Measurements from ENCODE around the gene RETREG2.

DNA sequence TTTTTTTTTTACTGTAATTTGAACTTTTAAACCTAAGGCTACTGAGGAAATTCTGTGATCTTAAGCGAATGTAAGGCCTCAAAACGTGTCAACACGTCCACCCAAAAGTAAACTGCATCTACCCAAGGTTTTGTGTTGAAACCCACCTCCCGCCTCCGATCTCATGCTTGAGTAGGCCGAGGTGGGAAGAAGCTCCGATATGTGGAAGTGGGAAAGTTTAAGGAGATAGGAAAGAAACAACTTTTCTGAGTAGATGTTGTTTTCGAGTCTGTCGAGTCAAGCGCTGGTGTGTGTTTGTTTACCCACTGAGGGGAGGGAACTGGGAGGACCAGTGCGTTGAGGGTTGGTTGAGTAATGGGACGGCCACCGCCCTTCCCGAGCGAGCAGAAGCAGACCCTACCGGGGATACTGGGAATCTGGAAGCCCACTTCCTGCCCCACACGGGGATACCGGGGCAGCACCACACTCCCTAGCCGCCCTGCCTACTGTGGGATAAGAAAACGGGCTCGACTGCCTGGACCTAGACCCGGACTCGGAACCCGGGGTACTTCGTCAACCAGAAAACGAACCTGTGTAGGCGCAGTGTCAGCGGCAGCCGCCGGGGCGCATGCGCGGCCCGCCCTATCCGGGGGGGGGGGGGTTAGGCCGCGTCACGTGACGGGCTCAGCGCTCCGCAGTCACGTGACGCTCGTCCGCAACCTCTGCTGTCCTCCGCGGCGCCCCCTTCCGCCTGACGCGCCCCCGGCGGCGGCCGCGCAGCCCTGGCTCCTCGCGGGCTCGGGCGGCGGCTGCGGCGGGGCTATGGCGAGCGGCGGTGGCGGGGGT lies at the start of gene RETREG2:
- TF ChIP-seq, protein P1, sequence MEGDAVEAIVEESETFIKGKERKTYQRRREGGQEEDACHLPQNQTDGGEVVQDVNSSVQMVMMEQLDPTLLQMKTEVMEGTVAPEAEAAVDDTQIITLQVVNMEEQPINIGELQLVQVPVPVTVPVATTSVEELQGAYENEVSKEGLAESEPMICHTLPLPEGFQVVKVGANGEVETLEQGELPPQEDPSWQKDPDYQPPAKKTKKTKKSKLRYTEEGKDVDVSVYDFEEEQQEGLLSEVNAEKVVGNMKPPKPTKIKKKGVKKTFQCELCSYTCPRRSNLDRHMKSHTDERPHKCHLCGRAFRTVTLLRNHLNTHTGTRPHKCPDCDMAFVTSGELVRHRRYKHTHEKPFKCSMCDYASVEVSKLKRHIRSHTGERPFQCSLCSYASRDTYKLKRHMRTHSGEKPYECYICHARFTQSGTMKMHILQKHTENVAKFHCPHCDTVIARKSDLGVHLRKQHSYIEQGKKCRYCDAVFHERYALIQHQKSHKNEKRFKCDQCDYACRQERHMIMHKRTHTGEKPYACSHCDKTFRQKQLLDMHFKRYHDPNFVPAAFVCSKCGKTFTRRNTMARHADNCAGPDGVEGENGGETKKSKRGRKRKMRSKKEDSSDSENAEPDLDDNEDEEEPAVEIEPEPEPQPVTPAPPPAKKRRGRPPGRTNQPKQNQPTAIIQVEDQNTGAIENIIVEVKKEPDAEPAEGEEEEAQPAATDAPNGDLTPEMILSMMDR (IDR thresholded peaks at IDR 0.05) = peak in 10 of 12 donors; percentile 11 to 67 (median 50)
- TF ChIP-seq POLR2A (IDR thresholded peaks at IDR 0.05) = peak; percentile 33 to 94

Measured in heart left ventricle (tissue), 13 donors.